ENCODE measurements around the gene REM2.

DNA sequence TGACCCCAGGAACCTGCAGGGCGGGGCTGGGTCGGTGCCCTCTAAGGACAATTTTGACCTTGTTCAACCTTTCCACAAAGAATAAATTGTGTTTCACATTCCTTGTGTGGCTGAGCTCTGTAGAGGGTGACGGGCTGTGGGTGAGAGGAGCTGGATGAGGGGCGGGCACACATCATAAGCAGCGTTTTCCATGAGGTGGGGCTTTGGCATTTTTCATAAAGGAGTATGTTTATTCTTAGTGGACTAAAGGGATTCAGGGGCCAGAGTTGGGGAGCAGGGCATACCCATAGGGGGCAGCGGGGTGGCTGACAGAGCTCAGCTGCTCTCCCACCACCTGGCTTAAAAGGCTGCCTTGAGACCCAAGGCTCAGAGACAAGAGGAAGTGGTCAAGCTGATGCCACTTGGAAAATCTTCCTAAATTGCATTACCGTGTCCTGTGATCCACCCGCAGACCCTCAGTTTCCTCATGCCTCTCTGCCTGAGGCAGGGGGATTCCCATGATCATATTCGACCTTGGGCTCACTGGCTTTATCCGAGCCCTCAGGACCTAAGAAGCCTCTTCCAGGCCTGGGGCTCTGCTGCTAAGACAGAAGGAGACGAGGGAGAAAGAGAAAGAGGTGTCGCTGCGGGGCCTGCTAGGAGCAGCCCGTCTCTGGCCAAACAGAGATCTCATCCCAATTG is 35.2 kb upstream of the REM2 start:
- TF ChIP-seq EZH2 (optimal IDR thresholded peaks at IDR 0.05; ENCODE audit: low read depth, low read length): no peak
- TF ChIP-seq, protein P1, sequence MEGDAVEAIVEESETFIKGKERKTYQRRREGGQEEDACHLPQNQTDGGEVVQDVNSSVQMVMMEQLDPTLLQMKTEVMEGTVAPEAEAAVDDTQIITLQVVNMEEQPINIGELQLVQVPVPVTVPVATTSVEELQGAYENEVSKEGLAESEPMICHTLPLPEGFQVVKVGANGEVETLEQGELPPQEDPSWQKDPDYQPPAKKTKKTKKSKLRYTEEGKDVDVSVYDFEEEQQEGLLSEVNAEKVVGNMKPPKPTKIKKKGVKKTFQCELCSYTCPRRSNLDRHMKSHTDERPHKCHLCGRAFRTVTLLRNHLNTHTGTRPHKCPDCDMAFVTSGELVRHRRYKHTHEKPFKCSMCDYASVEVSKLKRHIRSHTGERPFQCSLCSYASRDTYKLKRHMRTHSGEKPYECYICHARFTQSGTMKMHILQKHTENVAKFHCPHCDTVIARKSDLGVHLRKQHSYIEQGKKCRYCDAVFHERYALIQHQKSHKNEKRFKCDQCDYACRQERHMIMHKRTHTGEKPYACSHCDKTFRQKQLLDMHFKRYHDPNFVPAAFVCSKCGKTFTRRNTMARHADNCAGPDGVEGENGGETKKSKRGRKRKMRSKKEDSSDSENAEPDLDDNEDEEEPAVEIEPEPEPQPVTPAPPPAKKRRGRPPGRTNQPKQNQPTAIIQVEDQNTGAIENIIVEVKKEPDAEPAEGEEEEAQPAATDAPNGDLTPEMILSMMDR (IDR thresholded peaks at IDR 0.05; ENCODE audit: low read length): no peak
